ENCODE measurements around the gene EEF1A2.
"Not testable (repeated sequence)": the region's sequence is repeated elsewhere in the genome, so short reads cannot be mapped to it uniquely, and the experiment has no call there.

Gene EEF1A2

GRCh38 chr20:63483834-63484233 lies 15.0 kb downstream of the EEF1A2 start:
- Histone ChIP-seq H3K79me2 (ENCODE audit: insufficient read depth, low read length) (no peaks in the 10 kb centered on the region), H3K4me3 (ENCODE audit: low read depth in 1 of 2, low read length in 2 of 2) (no peak overlapping the region), H3K9ac (ENCODE audit: low read depth, low read length) (no peak overlapping the region), H3K4me1 (ENCODE audit: insufficient read depth, low read length) (no peaks in the 10 kb centered on the region), H3K9me3 (ENCODE audit: insufficient read depth, low read length, severe bottlenecking) (no peaks in the 10 kb centered on the region), H2AFZ (ENCODE audit: low read depth, low read length) (no peak overlapping the region), H3K27me3 (ENCODE audit: insufficient read depth, low read length, poor library complexity) (no peaks in the 10 kb centered on the region), H3K36me3 (ENCODE audit: insufficient read depth, low read length) (no peaks in the 10 kb centered on the region), H3K27ac (ENCODE audit: low read length) (no peak overlapping the region), H4K20me1 (ENCODE audit: insufficient read depth, low read length) (peaks cover 5% of the 10 kb centered on the region; the same call in 1 of the 2 replicates), H3K4me2 (ENCODE audit: insufficient read depth, low read length) (no peak overlapping the region)
- ATAC-seq (ENCODE audit: insufficient read depth, low read depth): no peak
- TF ChIP-seq CTCF (IDR thresholded peaks at IDR 0.05; ENCODE audit: borderline replicate concordance, extremely low read depth, low read length, poor library complexity, severe bottlenecking): no peak
- TF ChIP-seq EZH2 (IDR thresholded peaks at IDR 0.05; ENCODE audit: borderline replicate concordance, low read depth, low read length, severe bottlenecking): no peak
- DNase-seq: no peak

DNA sequence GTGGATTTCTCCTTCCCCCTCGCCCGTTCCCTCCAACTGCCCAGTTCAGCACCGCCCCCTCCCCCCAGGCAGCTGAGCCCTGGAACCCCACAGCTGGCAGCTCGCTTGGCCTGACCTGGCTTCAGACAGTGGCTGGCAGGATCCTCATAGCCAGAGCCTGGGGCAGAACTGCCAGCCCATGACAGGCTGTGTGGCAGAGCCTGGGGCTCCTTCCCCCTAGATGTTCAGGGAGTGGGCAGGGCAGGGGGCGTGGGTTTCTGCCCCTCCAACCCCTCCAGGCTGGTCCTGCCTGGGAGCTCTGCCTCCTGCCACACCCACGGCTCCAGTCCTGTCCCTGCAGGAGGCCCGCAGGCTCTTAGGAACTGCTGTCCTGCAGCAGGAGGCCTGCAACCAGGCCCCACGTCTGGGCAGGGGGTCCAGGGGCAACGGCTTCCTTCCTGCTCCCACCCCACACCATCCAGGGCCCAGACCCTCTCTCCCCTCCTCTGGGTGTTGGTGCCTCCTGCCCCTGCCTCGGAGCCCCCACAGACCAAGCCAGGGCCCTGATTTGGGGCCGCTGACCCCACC lies 16.8 kb downstream of the EEF1A2 start:
- Histone ChIP-seq H4K20me1 (ENCODE audit: insufficient read depth, low read length) (peaks cover 13% of the 10 kb centered on the region; the same call in 1 of the 2 replicates), H3K79me2 (ENCODE audit: insufficient read depth, low read length) (no peaks in the 10 kb centered on the region), H3K4me3 (ENCODE audit: low read depth in 1 of 2, low read length in 2 of 2) (no peak overlapping the region), H3K4me2 (ENCODE audit: insufficient read depth, low read length) (no peak overlapping the region), H2AFZ (ENCODE audit: low read depth, low read length) (no peak overlapping the region), H3K9ac (ENCODE audit: low read depth, low read length) (no peak overlapping the region), H3K9me3 (ENCODE audit: insufficient read depth, low read length, severe bottlenecking) (no peaks in the 10 kb centered on the region), H3K36me3 (ENCODE audit: insufficient read depth, low read length) (no peaks in the 10 kb centered on the region), H3K27ac (ENCODE audit: low read length) (no peak overlapping the region), H3K4me1 (ENCODE audit: insufficient read depth, low read length) (no peaks in the 10 kb centered on the region), H3K27me3 (ENCODE audit: insufficient read depth, low read length, poor library complexity) (peaks cover 2% of the 10 kb centered on the region)
- no peak for TF ChIP-seq EZH2 (IDR thresholded peaks at IDR 0.05; ENCODE audit: borderline replicate concordance, low read depth, low read length, severe bottlenecking)
- TF ChIP-seq CTCF (IDR thresholded peaks at IDR 0.05; ENCODE audit: borderline replicate concordance, extremely low read depth, low read length, poor library complexity, severe bottlenecking): no peak
- ATAC-seq (ENCODE audit: insufficient read depth, low read depth): no peak
- no peak for DNase-seq

GRCh38 chr20:63481503-63481902 lies 17.4 kb downstream of the EEF1A2 start:
- TF ChIP-seq EZH2 (IDR thresholded peaks at IDR 0.05; ENCODE audit: borderline replicate concordance, low read depth, low read length, severe bottlenecking): no peak
- TF ChIP-seq CTCF (IDR thresholded peaks at IDR 0.05; ENCODE audit: borderline replicate concordance, extremely low read depth, low read length, poor library complexity, severe bottlenecking): no peak
- H4K20me1 ChIP-seq (ENCODE audit: insufficient read depth, low read length): peaks cover 13% of the 10 kb centered on the region; the same call in 1 of the 2 replicates
- H3K27me3 ChIP-seq (ENCODE audit: insufficient read depth, low read length, poor library complexity): peaks cover 3% of the 10 kb centered on the region
- ATAC-seq (ENCODE audit: insufficient read depth, low read depth) (no peak), DNase-seq (no peak)
- H3K4me1 ChIP-seq (ENCODE audit: insufficient read depth, low read length): no peaks in the 10 kb centered on the region
- H3K4me3 ChIP-seq (ENCODE audit: low read depth in 1 of 2, low read length in 2 of 2): no peak overlapping the region
- H3K79me2 ChIP-seq (ENCODE audit: insufficient read depth, low read length): no peaks in the 10 kb centered on the region
- no peak overlapping the region for H3K27ac ChIP-seq (ENCODE audit: low read length)
- no peak overlapping the region for H3K4me2 ChIP-seq (ENCODE audit: insufficient read depth, low read length)
- no peaks in the 10 kb centered on the region for H3K36me3 ChIP-seq (ENCODE audit: insufficient read depth, low read length)
- no peaks in the 10 kb centered on the region for H3K9me3 ChIP-seq (ENCODE audit: insufficient read depth, low read length, severe bottlenecking)
- no peak overlapping the region for H2AFZ ChIP-seq (ENCODE audit: low read depth, low read length)
- H3K9ac ChIP-seq (ENCODE audit: low read depth, low read length): no peak overlapping the region

- H3K4me1 ChIP-seq (ENCODE audit: insufficient read depth, low read length); H3K27me3 ChIP-seq (ENCODE audit: insufficient read depth, low read length, poor library complexity); H3K79me2 ChIP-seq (ENCODE audit: insufficient read depth, low read length); H3K9me3 ChIP-seq (ENCODE audit: insufficient read depth, low read length, severe bottlenecking); H3K36me3 ChIP-seq (ENCODE audit: insufficient read depth, low read length); H3K4me3 ChIP-seq (ENCODE audit: low read depth in 1 of 2, low read length in 2 of 2); ATAC-seq (ENCODE audit: insufficient read depth, low read depth); H3K27ac ChIP-seq (ENCODE audit: low read length); H3K4me2 ChIP-seq (ENCODE audit: insufficient read depth, low read length); DNase-seq; H2AFZ ChIP-seq (ENCODE audit: low read depth, low read length); H3K9ac ChIP-seq (ENCODE audit: low read depth, low read length): not testable (repeated sequence)
- H4K20me1 ChIP-seq (ENCODE audit: insufficient read depth, low read length): peaks cover 13% of the 10 kb centered on the region; the same call in 1 of the 2 replicates
These were observed 19.0 kb downstream of the EEF1A2 start for GRCh38 chr20:63479695-63480419.

All from DND-41 (cell line).